GM12878 (cell line): ENCODE results near the gene GPC6. TPM values are rescaled to one million over a fixed set of nuclear protein-coding genes. Genes with fewer than 3 reads are reported as not detected.

Experiments used
- ATAC-seq: fragments of 200-7000 bp; cut with Tn5 transposase; 3 replicates; pipeline ENCODE4 v1.9.1; 2020; ENCODE audit warnings: mild to moderate bottlenecking, moderate library complexity
- BruUV-seq: library from RNA; stranded (reverse); fragments of 400-500 nt; replicated peaks from 2 replicates; lab custom pipeline; 2021; lab: Mats Ljungman, UMichigan
- CTCF ChIA-PET: fragments of 300-600 bp; sonication (Branson Sonifier 250); formaldehyde crosslinking; extraction: SDS; loops from one replicate; lab custom pipeline; 2021; ENCODE audit warnings: inconsistent platforms; lab: Yijun Ruan, JAX
- POLR2A ChIA-PET: fragments of 350-600 bp; formaldehyde crosslinking; extraction: SDS; loops from one replicate; lab custom pipeline; 2021; ENCODE audit warnings: inconsistent platforms; lab: Charles Lee
- RAD21 ChIA-PET: fragments of 300-600 bp; sonication (Branson Sonifier 250); formaldehyde crosslinking; loops from one replicate; lab custom pipeline; 2023; ENCODE audit warnings: antibody characterized with exemption; ENCODE audit not compliant: unreplicated experiment; lab: Charles Lee
- SMC1A ChIA-PET: fragments of 300-600 bp; sonication (Branson Sonifier 250); formaldehyde crosslinking; loops from one replicate; lab custom pipeline; 2023; ENCODE audit not compliant: unreplicated experiment, uncharacterized antibody; lab: Charles Lee
- DNase-seq: peaks from one replicate; pipeline ENCODE4 v3.0.0-alpha.2; 2011; ENCODE audit warnings: low read depth, low spot score
- FAIRE-seq: peaks from 3 replicates; lab custom pipeline; 2011; peaks lifted over from hg19 to GRCh38; lab: Jason Lieb, UNC
- H2AFZ ChIP-seq: 2 replicates; pipeline ENCODE4 v1.6.0; 2011; ENCODE audit warnings: low read depth, low read length, control low read depth; ENCODE audit not compliant: control insufficient read depth
- H3K27ac ChIP-seq: 2 replicates; pipeline ENCODE4 v1.5.1; 2011; ENCODE audit warnings: control low read depth; ENCODE audit not compliant: control insufficient read depth, insufficient read depth
- H3K27me3 ChIP-seq, 2 experiments: replicated peaks in 1 of 2; 2 replicates each; pipeline versions ENCODE4 v1.6.0 to v1.6.1; 2011; ENCODE audit warnings: low read length in 1 of 2; ENCODE audit not compliant: control insufficient read depth in 2 of 2, insufficient read depth in 2 of 2
- H3K36me3 ChIP-seq, 2 experiments: 2 replicates each; pipeline ENCODE4 v1.5.1; 2011; ENCODE audit warnings: low read length in 1 of 2; ENCODE audit not compliant: control insufficient read depth in 2 of 2, insufficient read depth in 2 of 2
- H3K4me1 ChIP-seq: 2 replicates; pipeline ENCODE4 v1.6.1; 2011; ENCODE audit warnings: mild to moderate bottlenecking, low read length, moderate library complexity, mixed read lengths; ENCODE audit not compliant: control insufficient read depth, insufficient read depth
- H3K4me2 ChIP-seq: 2 replicates; pipeline ENCODE4 v1.6.0; 2011; ENCODE audit warnings: control low read depth; ENCODE audit not compliant: control insufficient read depth, insufficient read depth
- H3K4me3 ChIP-seq: fragments of 200-600 bp; sonication (generic); 2 replicates; pipeline ENCODE4 v1.5.1; 2016
- H3K79me2 ChIP-seq: 2 replicates; pipeline ENCODE4 v1.6.0; 2011; ENCODE audit warnings: low read length; ENCODE audit not compliant: control insufficient read depth, insufficient read depth
- H3K9ac ChIP-seq: 2 replicates; pipeline ENCODE4 v1.8.0; 2011; ENCODE audit warnings: low read length, control low read depth, mixed read lengths; ENCODE audit not compliant: control insufficient read depth, insufficient read depth
- H3K9me3 ChIP-seq: replicated peaks from 3 replicates; pipeline ENCODE4 v1.5.1; 2011; ENCODE audit warnings: mild to moderate bottlenecking, low read length; ENCODE audit not compliant: control insufficient read depth, insufficient read depth
- H4K20me1 ChIP-seq: 2 replicates; pipeline ENCODE4 v1.6.0; 2011; ENCODE audit not compliant: control insufficient read depth, insufficient read depth
- CEBPZ ChIP-seq: fragments of 150-350 bp; IDR thresholded peaks from 2 replicates; pipeline ENCODE4 v1.6.1; 2016; ENCODE audit warnings: low read depth, low read length
- ETV6 ChIP-seq, 2 experiments: fragments of 450-650 bp in 1 of 2; IDR thresholded peaks in 1 of 2; conservative IDR thresholded peaks in 1 of 2; 2 replicates each; pipeline ENCODE4 v1.6.1; 2014; ENCODE audit warnings: antibody characterized with exemption in 1 of 2, borderline replicate concordance in 1 of 2, low read depth in 1 of 2, mild to moderate bottlenecking in 1 of 2, moderate library complexity in 1 of 2
- IRF3 ChIP-seq: fragments of 450-650 bp; IDR thresholded peaks from 2 replicates; pipeline ENCODE4 v1.6.1; 2014; ENCODE audit warnings: mild to moderate bottlenecking
- JUND ChIP-seq: IDR thresholded peaks from 2 replicates; pipeline ENCODE4 v1.6.1; 2012; ENCODE audit warnings: low read depth, mild to moderate bottlenecking, low read length, improper control_type of control experiment, moderate library complexity
- LARP7 ChIP-seq: fragments of 450-650 bp; IDR thresholded peaks from 2 replicates; pipeline ENCODE4 v1.6.1; 2017; ENCODE audit warnings: mild to moderate bottlenecking
- PAX5 ChIP-seq: IDR thresholded peaks from 2 replicates; pipeline ENCODE4 v1.6.1; 2011; ENCODE audit warnings: low read depth, low read length, borderline replicate concordance
- SMAD1 ChIP-seq: fragments of 450-650 bp; IDR thresholded peaks from 2 replicates; pipeline ENCODE4 v1.6.1; 2018; ENCODE audit warnings: mild to moderate bottlenecking, low read depth; ENCODE audit not compliant: partially characterized antibody
- SP1 ChIP-seq: IDR thresholded peaks from one replicate; pipeline ENCODE4 v1.6.1; 2011; ENCODE audit warnings: low read depth, low read length
- WGBS: methylation state at CpG from one replicate; pipeline ENCODE4 v1.1.6; 2016; ENCODE audit warnings: low lambda C conversion rate; ENCODE audit not compliant: insufficient replicate concordance, insufficient coverage; ENCODE audit errors: missing lambda C conversion rate; 5-methylcytosine and 5-hydroxymethylcytosine counted together
- in situ Hi-C: fragments of 300-500 bp; cut with MboI; formaldehyde crosslinking; loops from 9 replicates; pipeline ENCODE4 v1.14.3; 2018; ENCODE audit warnings: mixed read lengths
- intact Hi-C: fragments of 100-400 bp; cut with micrococcal nuclease; formaldehyde crosslinking; loops from one replicate; pipeline ENCODE4 v1.14.2; 2022; ENCODE audit not compliant: unreplicated experiment
- polyA plus RNA-seq, 11 experiments: library from polyadenylated mRNA; depleted of rRNA in 4 of 11; unstranded in 6 of 11; stranded (reverse) in 5 of 11; fragments of >200 nt; fragmentation: Nextera tagmentation in 4 of 11; fragmentation: Illumina TruSeq in 1 of 11; extraction: Ambion mirVana in 4 of 11; extraction: Trizol in 1 of 11; gene quantifications; 1 replicate in 1 of 11; 2 replicates in 10 of 11; pipeline versions ENCODE4 v1.2.1 to v1.2.3, GENCODE V29; 2011 to 2016; ENCODE audit warnings: inconsistent platforms in 2 of 11, missing spikeins in 2 of 11, low read depth in 1 of 11
- total RNA-seq, 4 experiments: library from RNA; depleted of rRNA in 3 of 4; stranded (reverse); fragments of >200 nt in 3 of 4; fragmentation: Illumina TruSeq in 1 of 4; extraction: Trizol in 1 of 4; gene quantifications; 2 replicates each; pipeline versions ENCODE4 v1.2.1 to v1.2.3, GENCODE V29; 2013 to 2021
- TF ChIP-seq, protein P1 (sequence below): fragments of 450-650 bp; IDR thresholded peaks from 2 replicates; pipeline ENCODE4 v1.6.1; 2017; ENCODE audit warnings: low read depth, mild to moderate bottlenecking, moderate library complexity
- TF ChIP-seq, protein P2 (sequence below): IDR thresholded peaks from 2 replicates; pipeline ENCODE4 v1.6.1; 2011; ENCODE audit warnings: mild to moderate bottlenecking, low read depth, low read length, moderate library complexity; ENCODE audit not compliant: insufficient replicate concordance

Gene GPC6
- total and polyA plus RNA-seq, 10 of the 15 experiments (the other 5 are each of a cell fraction or from before 2014, with no cell fraction given), result 0.03 to 0.04 (median 0.03) TPM; not detected in 7

DNA sequence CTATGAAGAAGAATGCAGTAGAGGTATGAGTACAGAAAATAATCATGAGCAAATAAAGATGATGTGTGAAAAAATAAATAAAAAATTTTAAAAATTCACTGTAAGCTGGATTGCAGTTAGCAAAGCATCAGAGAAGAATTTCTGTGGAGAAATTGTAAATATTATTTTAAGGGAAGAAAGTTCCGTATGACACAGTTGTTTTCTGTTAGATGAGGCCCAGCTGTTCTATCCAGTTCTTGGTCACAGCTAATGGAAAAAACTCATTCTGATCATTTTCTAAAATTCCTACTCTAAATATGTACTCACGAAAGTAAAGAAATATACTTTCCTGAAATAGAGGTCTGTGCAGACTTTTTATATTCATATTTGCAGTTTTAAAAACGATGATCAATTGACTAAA is 674.1 kb downstream of the GPC6 start:
- WGBS, result 16% methylated on average over 3 of the region's 3 CpGs
- ChIA-PET SMC1A (no interaction called here), CTCF (no interaction called here), RAD21 (no interaction called here), POLR2A (no interaction called here)
- no peaks in the 10 kb centered on the region for H3K36me3 ChIP-seq
- no peaks in the 10 kb centered on the region for H3K4me1 ChIP-seq
- no TSS peak for BruUV-seq
- in situ Hi-C loops (no loop called here), intact Hi-C loops (no loop called here)
- no peaks in the 10 kb centered on the region for H4K20me1 ChIP-seq
- no peak overlapping the region for H3K4me3 ChIP-seq
- H3K27me3 ChIP-seq, result no peaks in the 10 kb centered on the region
- H3K27ac ChIP-seq, result no peak overlapping the region
- H3K4me2 ChIP-seq, result no peak overlapping the region
- no peak overlapping the region for H2AFZ ChIP-seq
- H3K79me2 ChIP-seq, result no peaks in the 10 kb centered on the region
- TF ChIP-seq LARP7, result no peak
- no peak for TF ChIP-seq JUND
- no peak for TF ChIP-seq SMAD1
- no peak overlapping the region for H3K9ac ChIP-seq
- FAIRE-seq (no peak), ATAC-seq (no peak), DNase-seq (no peak)
- H3K9me3 ChIP-seq, result no peaks in the 10 kb centered on the region

- Histone ChIP-seq H3K79me2 (no peaks in the 10 kb centered on the region), H3K4me3 (no peak overlapping the region), H3K4me1 (no peaks in the 10 kb centered on the region), H3K9ac (no peak overlapping the region), H2AFZ (no peak overlapping the region), H3K27me3 (no peaks in the 10 kb centered on the region), H3K4me2 (no peak overlapping the region), H3K9me3 (no peaks in the 10 kb centered on the region), H3K36me3 (no peaks in the 10 kb centered on the region), H4K20me1 (no peaks in the 10 kb centered on the region), H3K27ac (no peak overlapping the region)
- no TSS peak for BruUV-seq
- RAD21 ChIA-PET, result no interaction called here
- SMC1A ChIA-PET, result no interaction called here
- DNase-seq (no peak), ATAC-seq (no peak), FAIRE-seq (no peak)
- intact Hi-C loops, result no loop called here
- 0% methylated on average over 3 of the region's 3 CpGs for WGBS
- in situ Hi-C loops, result no loop called here
- POLR2A ChIA-PET, result no interaction called here
- CTCF ChIA-PET, result no interaction called here
- TF ChIP-seq, protein P1, sequence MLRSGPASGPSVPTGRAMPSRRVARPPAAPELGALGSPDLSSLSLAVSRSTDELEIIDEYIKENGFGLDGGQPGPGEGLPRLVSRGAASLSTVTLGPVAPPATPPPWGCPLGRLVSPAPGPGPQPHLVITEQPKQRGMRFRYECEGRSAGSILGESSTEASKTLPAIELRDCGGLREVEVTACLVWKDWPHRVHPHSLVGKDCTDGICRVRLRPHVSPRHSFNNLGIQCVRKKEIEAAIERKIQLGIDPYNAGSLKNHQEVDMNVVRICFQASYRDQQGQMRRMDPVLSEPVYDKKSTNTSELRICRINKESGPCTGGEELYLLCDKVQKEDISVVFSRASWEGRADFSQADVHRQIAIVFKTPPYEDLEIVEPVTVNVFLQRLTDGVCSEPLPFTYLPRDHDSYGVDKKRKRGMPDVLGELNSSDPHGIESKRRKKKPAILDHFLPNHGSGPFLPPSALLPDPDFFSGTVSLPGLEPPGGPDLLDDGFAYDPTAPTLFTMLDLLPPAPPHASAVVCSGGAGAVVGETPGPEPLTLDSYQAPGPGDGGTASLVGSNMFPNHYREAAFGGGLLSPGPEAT, result no peak
- no peak for TF ChIP-seq ETV6 (conservative IDR thresholded peaks at IDR 0.05 in 1 of 2, IDR thresholded peaks at IDR 0.05 in 1 of 2; ENCODE audit: borderline replicate concordance in 1 of 2, low read depth in 1 of 2)
- TF ChIP-seq PAX5, result no peak
- TF ChIP-seq CEBPZ, result no peak
- no peak for TF ChIP-seq SP1
- TF ChIP-seq IRF3, result no peak
- TF ChIP-seq, protein P2, sequence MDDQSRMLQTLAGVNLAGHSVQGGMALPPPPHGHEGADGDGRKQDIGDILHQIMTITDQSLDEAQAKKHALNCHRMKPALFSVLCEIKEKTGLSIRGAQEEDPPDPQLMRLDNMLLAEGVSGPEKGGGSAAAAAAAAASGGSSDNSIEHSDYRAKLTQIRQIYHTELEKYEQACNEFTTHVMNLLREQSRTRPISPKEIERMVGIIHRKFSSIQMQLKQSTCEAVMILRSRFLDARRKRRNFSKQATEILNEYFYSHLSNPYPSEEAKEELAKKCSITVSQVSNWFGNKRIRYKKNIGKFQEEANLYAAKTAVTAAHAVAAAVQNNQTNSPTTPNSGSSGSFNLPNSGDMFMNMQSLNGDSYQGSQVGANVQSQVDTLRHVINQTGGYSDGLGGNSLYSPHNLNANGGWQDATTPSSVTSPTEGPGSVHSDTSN, result no peak
Measured at GRCh38 chr13:93903909-93904308, 677.3 kb downstream of the GPC6 start.
